ENCODE measurements around the gene KLHL30.

Gene KLHL30

GRCh38 chr2:238152771-238153688 is 14.6 kb downstream of the KLHL30 start:
- TF ChIP-seq ZFX (IDR thresholded peaks at IDR 0.05) (no peak), CTCF (conservative IDR thresholded peaks at IDR 0.05) (no peak; the same call in 1 of the 2 replicates)
- H3K27ac ChIP-seq, result no peak overlapping the region

- no peak overlapping the region for H3K27ac ChIP-seq
- no peak for TF ChIP-seq ZFX (IDR thresholded peaks at IDR 0.05)
- TF ChIP-seq CTCF (conservative IDR thresholded peaks at IDR 0.05), result no peak
Observed at GRCh38 chr2:238154570-238154969, 16.1 kb downstream of the KLHL30 start.

GRCh38 chr2:238155051-238155760 is 16.7 kb downstream of the KLHL30 start:
- no peak for TF ChIP-seq ZFX (IDR thresholded peaks at IDR 0.05)
- no peak for TF ChIP-seq CTCF (conservative IDR thresholded peaks at IDR 0.05)
- no peak overlapping the region for H3K27ac ChIP-seq

GRCh38 chr2:238155761-238156694 is 17.6 kb downstream of the KLHL30 start:
- no peak overlapping the region for H3K27ac ChIP-seq
- TF ChIP-seq ZFX (IDR thresholded peaks at IDR 0.05) (no peak), CTCF (conservative IDR thresholded peaks at IDR 0.05) (no peak)

GRCh38 chr2:238157506-238158017 is 19.1 kb downstream of the KLHL30 start:
- no peak for TF ChIP-seq ZFX (IDR thresholded peaks at IDR 0.05)
- no peak for TF ChIP-seq CTCF (conservative IDR thresholded peaks at IDR 0.05)
- H3K27ac ChIP-seq, result no peak overlapping the region

GRCh38 chr2:238158018-238158508 is 19.6 kb downstream of the KLHL30 start:
- TF ChIP-seq ZFX (IDR thresholded peaks at IDR 0.05) (no peak), CTCF (conservative IDR thresholded peaks at IDR 0.05) (no peak)
- no peak overlapping the region for H3K27ac ChIP-seq

Data from C4-2B (cell line).